ENCODE measurements around the gene LRRC28.
"Not testable (repeated sequence)": the region's sequence is repeated elsewhere in the genome, so short reads cannot be mapped to it uniquely, and the experiment has no call there.

LRRC28 gene

GRCh38 chr15:99250857-99251841 lies at the start of gene LRRC28:
Gene LRRC28 (plus strand): TSS chr15:99251481. CDS start chr15:99255958, 4,477 bp downstream.
- DNase-seq: peak; percentile 97

- DNase-seq: no peak
Measured at GRCh38 chr15:99202176-99202552, 49.1 kb upstream of the LRRC28 start.

- DNase-seq: no peak
Measured at GRCh38 chr15:99207672-99208071, 43.6 kb upstream of the LRRC28 start.

GRCh38 chr15:99209326-99209725 lies 42.0 kb upstream of the LRRC28 start:
- no peak for DNase-seq

GRCh38 chr15:99210334-99210733 lies 40.9 kb upstream of the LRRC28 start:
- DNase-seq: no peak

- no peak for DNase-seq
Measured at GRCh38 chr15:99211926-99212325, 39.4 kb upstream of the LRRC28 start.

- no peak for DNase-seq
Measured at GRCh38 chr15:99212406-99212805, 38.9 kb upstream of the LRRC28 start.

GRCh38 chr15:99213187-99213811 lies 38.0 kb upstream of the LRRC28 start:
- no peak for DNase-seq

GRCh38 chr15:99224372-99225214 lies 26.7 kb upstream of the LRRC28 start:
- no peak for DNase-seq

- no peak for DNase-seq
Measured at GRCh38 chr15:99226802-99227201, 24.5 kb upstream of the LRRC28 start.

- DNase-seq: no peak
Measured at GRCh38 chr15:99228120-99228770, 23.0 kb upstream of the LRRC28 start.

GRCh38 chr15:99230867-99231266 lies 20.4 kb upstream of the LRRC28 start:
- no peak for DNase-seq

- no peak for DNase-seq
Measured at GRCh38 chr15:99232740-99233139, 18.5 kb upstream of the LRRC28 start.

GRCh38 chr15:99234160-99234559 lies 17.1 kb upstream of the LRRC28 start:
- not testable (repeated sequence) for DNase-seq

- DNase-seq: no peak
Measured at GRCh38 chr15:99238849-99239248, 12.4 kb upstream of the LRRC28 start.

GRCh38 chr15:99239545-99240198 lies 11.6 kb upstream of the LRRC28 start:
- no peak for DNase-seq

GRCh38 chr15:99241752-99242151 lies 9.5 kb upstream of the LRRC28 start:
- no peak for DNase-seq

- no peak for DNase-seq
Measured at GRCh38 chr15:99244306-99244705, 7.0 kb upstream of the LRRC28 start.

GRCh38 chr15:99247062-99247461 lies 4.2 kb upstream of the LRRC28 start:
- no peak for DNase-seq

GRCh38 chr15:99248000-99248715 lies 3.1 kb upstream of the LRRC28 start:
- DNase-seq: no peak

GRCh38 chr15:99249270-99249841 lies 1.9 kb upstream of the LRRC28 start, which contains the start of gene TTC23:
Gene TTC23 (minus strand): TSS chr15:99249581. CDS start chr15:99228712, 20,869 bp downstream.
- no peak for DNase-seq

All from NCI-H1417 treated with DMSO at 0.1 percent for 48 hours (cell line).